Measurements from ENCODE around the gene CCDC187. TPM values are rescaled to one million over a fixed set of nuclear protein-coding genes. Genes with fewer than 3 reads are reported as not detected.

Gene CCDC187
- total RNA-seq, 1 donor from 2014 or later = not detected

GRCh38 chr9:136312436-136312835 is 8.5 kb upstream of the CCDC187 start:
- peak; percentile 53 to 68 for DNase-seq (ENCODE audit: low read depth in 2 of 2)

DNA sequence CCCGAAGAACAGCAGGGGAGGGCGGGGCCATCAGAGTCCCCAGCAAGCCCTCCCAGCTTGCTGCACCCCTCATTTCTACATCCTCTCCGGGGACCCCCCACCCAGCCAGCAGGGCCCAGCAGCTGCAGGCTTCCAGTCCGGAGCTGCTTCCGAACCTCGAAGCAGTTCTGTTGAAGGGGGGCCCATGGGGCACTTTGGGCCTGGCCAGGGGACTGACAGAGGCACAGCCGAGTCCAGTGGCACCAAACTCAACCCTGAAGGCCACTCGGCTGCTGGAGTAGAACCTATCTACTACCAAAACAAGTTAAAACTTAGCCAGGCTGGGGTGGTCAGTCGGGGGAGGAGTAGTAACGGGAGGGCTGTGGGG is 8.1 kb upstream of the CCDC187 start:
- no peak for DNase-seq (ENCODE audit: low read depth in 2 of 2)

- no peak for DNase-seq (ENCODE audit: low read depth in 2 of 2)
Measured at GRCh38 chr9:136311051-136312008, 7.4 kb upstream of the CCDC187 start.

DNA sequence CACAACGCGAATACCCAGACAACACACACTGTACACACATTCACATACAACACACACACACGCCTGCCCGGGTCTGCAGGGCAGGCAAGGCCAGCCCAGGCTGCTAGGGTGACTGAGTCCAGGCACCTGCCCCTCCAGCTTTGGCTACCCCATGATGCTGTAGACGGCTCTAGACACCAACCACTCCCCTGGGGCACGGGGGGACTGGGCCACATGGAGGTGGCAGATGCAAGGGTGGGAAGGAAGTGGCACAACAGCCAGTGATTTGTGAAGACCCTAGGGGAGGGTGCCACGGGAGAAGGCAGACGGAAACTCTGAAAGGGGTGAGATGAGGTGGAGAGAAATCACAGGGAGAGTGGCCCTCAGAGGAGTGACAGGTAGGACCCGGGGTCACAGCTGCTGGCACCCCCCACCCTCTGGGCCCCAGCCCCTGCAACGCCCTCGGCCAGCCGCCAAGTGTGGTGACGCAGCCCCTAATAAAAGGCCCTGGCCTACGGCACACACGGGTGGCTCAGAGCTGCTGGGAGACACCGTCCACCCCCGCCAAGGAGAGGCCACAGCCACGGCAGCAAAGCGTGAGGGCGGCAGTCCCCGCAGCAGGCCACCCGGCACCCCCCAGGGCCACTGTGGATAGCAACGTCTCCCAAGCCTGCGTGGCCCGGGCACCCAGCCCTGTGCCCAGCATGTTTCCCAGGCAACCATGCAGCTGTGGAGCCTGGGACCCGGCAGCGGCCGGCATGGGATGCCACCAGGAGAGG is 6.6 kb upstream of the CCDC187 start:
- no peak for DNase-seq (ENCODE audit: low read depth in 2 of 2)

- no peak for DNase-seq (ENCODE audit: low read depth in 2 of 2)
Measured at GRCh38 chr9:136309806-136310220, 5.9 kb upstream of the CCDC187 start.

DNA sequence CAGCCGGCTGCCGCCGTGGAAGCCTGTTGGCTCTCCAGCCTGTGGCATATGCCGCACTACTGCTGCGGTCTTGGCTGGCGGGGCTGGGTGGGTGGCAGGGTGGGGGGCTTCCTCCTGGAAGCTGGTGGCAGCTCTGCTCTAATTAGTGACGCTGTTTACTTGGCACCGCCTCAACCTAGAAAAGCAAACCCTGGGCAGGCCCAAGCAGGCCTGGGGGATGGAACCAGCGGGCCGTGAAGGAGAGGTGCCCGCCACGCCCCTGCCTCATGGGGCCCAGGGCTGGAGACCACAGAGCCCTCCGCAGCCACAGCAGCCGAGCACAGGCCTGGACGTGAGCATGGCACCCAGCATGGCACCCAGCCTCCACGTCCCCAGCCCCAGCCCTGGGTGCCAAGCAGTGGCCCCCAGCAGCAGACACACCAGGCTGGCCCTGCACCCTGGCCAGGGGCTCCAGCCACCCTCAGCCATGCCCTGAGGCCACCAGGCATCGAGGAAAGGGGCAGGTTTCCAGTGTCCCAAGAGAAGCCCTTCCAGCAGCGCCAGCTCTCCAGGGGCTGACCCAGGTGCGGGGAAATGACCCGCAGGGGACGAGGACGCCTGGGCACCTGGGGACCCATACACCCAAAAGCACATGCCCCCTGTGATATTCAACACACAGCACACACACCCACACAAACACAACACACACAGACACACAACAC is 5.4 kb upstream of the CCDC187 start:
- no peak for DNase-seq (ENCODE audit: low read depth in 2 of 2)

- no peak for DNase-seq (ENCODE audit: low read depth in 2 of 2)
Measured at GRCh38 chr9:136308702-136309053, 4.8 kb upstream of the CCDC187 start.

GRCh38 chr9:136308006-136308701 is 4.3 kb upstream of the CCDC187 start:
- DNase-seq (ENCODE audit: low read depth in 2 of 2) = no peak

DNA sequence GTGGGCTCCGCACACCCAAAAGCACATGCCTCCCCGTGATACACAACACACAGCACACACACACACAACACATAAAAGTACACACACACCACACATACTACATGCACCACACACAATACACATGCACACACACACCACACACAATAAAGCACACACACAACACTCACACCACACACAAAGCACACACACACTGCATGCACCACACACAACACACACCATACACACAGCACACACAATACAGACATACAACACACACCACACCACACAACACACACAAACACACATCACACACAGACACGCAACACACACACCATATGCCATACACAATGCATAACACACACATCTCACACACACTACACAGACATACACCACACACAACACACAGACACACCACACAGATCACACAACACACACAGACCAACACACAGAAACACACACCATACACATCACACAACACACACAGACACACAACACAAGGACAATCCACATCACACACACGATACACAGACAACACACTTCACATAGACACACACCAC is 3.4 kb upstream of the CCDC187 start:
- no peak for DNase-seq (ENCODE audit: low read depth in 2 of 2)

GRCh38 chr9:136306211-136307208 is 2.6 kb upstream of the CCDC187 start:
- no peak for DNase-seq (ENCODE audit: low read depth in 2 of 2)

DNA sequence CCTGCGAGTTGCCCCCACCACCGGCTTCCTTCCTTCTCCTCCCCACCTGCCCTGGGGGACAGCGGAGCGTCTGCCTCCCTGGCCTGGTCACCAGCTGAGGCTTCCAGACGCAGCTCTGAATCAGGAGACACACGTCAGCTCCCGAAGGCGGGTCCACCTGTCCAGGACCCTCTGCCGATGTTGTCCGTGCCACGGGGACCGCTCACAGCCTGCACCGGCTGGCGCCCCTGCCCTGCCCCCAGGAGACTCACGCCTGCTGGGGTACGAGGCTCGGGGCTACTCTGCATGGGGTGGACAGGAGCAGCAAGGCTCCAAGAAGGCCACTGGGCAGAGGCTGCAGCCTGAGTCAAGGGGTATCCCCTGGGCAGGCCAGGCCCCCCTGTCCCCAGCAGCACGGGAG is 1.9 kb upstream of the CCDC187 start:
- DNase-seq (ENCODE audit: low read depth in 2 of 2) = no peak

DNA sequence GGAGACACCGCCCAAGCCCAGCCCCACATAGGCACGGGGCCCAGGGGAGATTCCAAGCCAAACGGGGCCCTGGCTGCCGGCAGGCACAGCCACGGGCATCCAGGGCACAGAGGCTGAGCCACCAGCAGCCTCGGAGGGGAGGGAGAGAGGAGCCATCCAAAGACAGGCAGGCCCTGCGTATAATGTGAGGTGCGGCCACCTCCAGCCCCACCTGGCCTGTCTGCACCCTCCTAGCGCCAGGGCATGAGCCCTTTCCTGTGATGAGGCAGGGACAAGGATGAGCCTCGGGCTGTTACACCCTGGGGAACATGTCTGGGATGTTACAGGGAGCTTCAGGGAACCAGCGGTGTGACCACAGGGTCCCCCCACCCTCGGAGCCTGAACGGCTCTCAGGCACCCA is 1.1 kb upstream of the CCDC187 start:
- DNase-seq (ENCODE audit: low read depth in 2 of 2) = no peak

DNA sequence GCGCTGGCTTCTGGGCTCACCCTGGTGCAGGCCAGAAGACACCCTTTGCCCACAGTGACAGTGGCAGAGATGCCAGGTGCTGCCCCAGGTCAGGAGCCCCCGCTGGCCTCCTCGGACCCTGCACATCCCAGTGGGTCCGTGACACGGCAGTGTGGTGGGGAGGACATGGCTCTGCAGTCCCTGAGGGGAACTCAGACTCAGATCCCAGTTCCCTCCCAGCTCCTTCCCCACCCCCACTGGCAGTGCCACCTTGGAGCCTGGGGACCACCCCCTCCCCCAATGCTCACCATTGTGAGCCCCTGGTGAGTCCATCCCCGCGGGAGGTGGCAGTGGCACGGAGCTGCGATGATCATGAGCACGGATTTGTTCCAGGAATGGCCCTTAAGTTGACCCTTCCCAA is 562 bp upstream of the CCDC187 start:
- DNase-seq (ENCODE audit: low read depth in 2 of 2) = no peak

DNA sequence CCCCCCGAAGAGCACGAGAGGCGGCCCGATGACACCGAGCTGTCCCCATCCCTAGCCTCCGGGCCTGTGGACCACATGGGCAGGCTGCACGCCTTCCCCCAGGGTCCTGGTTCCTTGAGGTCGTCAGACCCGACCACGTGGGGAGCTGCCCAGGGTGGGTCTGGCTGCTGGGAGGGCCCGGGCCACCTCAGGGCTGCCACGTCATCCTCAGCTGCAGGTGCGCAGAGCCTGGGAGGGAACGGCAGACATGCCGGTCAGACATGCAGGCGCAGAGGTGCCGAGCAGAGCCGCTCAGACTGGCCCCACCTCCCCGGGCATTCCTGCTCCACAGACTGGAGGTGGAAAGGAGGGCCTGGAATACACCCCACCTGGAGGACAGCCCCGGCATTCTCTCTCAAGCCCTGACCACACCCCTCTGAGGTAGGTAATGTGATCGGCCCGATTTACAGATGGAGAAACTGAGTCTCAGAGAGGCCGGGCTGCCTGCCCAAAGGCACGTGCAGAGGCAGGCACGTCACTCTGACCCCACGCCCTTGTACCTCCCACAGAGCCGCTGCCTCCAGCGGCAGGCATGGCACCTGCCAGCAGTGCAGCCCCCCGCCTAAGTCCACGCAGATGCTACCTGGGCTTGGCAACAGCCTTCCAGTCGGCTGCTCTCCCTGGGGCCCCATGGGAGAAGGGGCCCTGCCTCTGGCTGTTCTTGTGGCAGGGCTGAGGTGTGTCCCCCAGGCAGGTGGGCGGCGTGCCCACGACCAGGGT is 649 bp downstream of the CCDC187 start:
- DNase-seq (ENCODE audit: low read depth in 2 of 2) = no peak

DNA sequence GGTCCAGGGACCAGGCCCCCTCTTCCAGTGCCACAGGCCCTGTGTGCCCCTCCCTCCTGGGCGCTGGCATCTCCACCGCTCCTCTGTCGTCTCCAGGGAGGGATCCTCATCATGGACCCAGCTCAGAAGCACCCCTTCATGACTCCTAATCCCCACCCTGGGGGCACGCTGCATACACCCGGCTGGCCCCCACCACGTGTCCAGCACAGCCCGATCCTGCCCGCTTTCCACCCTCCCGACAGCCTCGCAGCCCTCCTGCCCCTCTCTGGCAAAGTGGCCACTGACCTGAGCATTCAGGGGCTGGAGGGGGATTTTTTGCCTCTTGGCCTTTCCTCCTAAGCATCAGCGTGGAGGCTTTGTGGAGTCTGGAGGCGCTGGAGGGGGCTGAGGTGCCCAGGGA is 1.4 kb downstream of the CCDC187 start:
- DNase-seq (ENCODE audit: low read depth in 2 of 2) = no peak

GRCh38 chr9:136300866-136301265 is 3.0 kb downstream of the CCDC187 start:
- no peak for DNase-seq (ENCODE audit: low read depth in 2 of 2)

- no peak for DNase-seq (ENCODE audit: low read depth in 2 of 2)
Measured at GRCh38 chr9:136300016-136300545, 3.8 kb downstream of the CCDC187 start.

- no peak for DNase-seq (ENCODE audit: low read depth in 2 of 2)
Measured at GRCh38 chr9:136299541-136299940, 4.4 kb downstream of the CCDC187 start.

DNA sequence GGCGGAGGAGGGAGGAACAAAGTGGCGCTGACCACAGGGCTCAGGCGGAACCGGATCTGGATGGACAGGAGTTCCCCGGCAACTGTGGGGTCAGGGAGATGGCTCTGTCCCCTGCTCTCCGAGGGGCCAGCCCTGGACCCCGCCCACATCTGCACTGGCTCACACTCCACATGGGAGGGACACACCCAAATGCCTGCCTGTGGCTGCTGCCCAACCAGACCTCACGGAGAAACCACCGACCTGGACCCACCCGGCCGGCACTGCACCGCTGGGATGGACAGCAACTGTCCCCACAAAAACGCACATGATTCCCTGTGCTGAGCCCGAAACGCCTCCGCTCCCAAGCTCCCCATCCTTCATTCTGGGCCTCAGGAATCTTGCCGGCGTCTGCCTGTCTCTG is 4.8 kb downstream of the CCDC187 start:
- DNase-seq (ENCODE audit: low read depth in 2 of 2) = no peak

Measured in lung microvascular endothelial cell (primary cell).